IPS DF 6.9 (cell line): ENCODE measurements around the gene ENOX1.

Experiments used
- DNase-seq: peaks from one replicate; pipeline ENCODE4 v3.0.0-alpha.2; 2013; ENCODE audit warnings: low read depth, low spot score
- H3K27ac ChIP-seq: one replicate; pipeline ENCODE4 v1.5.1; 2013; ENCODE audit warnings: low read length, control low read depth
- H3K27me3 ChIP-seq: 2 replicates; pipeline ENCODE4 v1.6.1; 2013; ENCODE audit warnings: mild to moderate bottlenecking, low read length; ENCODE audit not compliant: control insufficient read depth, insufficient read depth
- H3K36me3 ChIP-seq: 2 replicates; pipeline ENCODE4 v1.6.1; 2013; ENCODE audit warnings: low read length; ENCODE audit not compliant: control insufficient read depth, insufficient read depth
- H3K4me1 ChIP-seq: 2 replicates; pipeline ENCODE4 v1.6.1; 2013; ENCODE audit warnings: low read length; ENCODE audit not compliant: control insufficient read depth, insufficient read depth
- H3K4me3 ChIP-seq: 2 replicates; pipeline ENCODE4 v1.5.1; 2013; ENCODE audit warnings: mild to moderate bottlenecking, low read length
- H3K9me3 ChIP-seq: 2 replicates; pipeline ENCODE4 v1.6.1; 2013; ENCODE audit warnings: low read length, inconsistent platforms; ENCODE audit not compliant: control insufficient read depth, insufficient read depth
- WGBS: extraction: QIAGEN DNeasy Blood & Tissue Kit; methylation state at CpG from one replicate; pipeline ENCODE4 v1.1.7; 2013; ENCODE audit warnings: mixed read lengths, missing lambda C conversion rate; ENCODE audit not compliant: insufficient read length, insufficient coverage; 5-methylcytosine and 5-hydroxymethylcytosine counted together

Gene ENOX1

GRCh38 chr13:43555667-43556066 lies 231.1 kb downstream of the ENOX1 start:
- no peaks in the 10 kb centered on the region for H3K9me3 ChIP-seq
- H3K4me3 ChIP-seq = no peak overlapping the region
- no peaks in the 10 kb centered on the region for H3K27me3 ChIP-seq
- no peaks in the 10 kb centered on the region for H3K36me3 ChIP-seq
- WGBS = no CpG with 5 or more reads among the region's 2 CpGs
- no peaks in the 10 kb centered on the region for H3K4me1 ChIP-seq
- no peak overlapping the region for H3K27ac ChIP-seq
- DNase-seq = no peak

GRCh38 chr13:43551897-43552456 lies 234.8 kb downstream of the ENOX1 start:
- H3K9me3 ChIP-seq = no peaks in the 10 kb centered on the region
- no CpG with 5 or more reads among the region's 3 CpGs for WGBS
- H3K27me3 ChIP-seq = no peaks in the 10 kb centered on the region
- no peak overlapping the region for H3K27ac ChIP-seq
- H3K36me3 ChIP-seq = no peaks in the 10 kb centered on the region
- DNase-seq = no peak
- H3K4me3 ChIP-seq = no peak overlapping the region
- no peaks in the 10 kb centered on the region for H3K4me1 ChIP-seq

GRCh38 chr13:43546816-43547215 lies 240.0 kb downstream of the ENOX1 start:
- H3K36me3 ChIP-seq = no peaks in the 10 kb centered on the region
- H3K27ac ChIP-seq = no peak overlapping the region
- no peaks in the 10 kb centered on the region for H3K9me3 ChIP-seq
- H3K4me1 ChIP-seq = no peaks in the 10 kb centered on the region
- no peak overlapping the region for H3K4me3 ChIP-seq
- H3K27me3 ChIP-seq = no peaks in the 10 kb centered on the region
- no CpG with 5 or more reads among the region's 3 CpGs for WGBS
- no peak for DNase-seq

DNA sequence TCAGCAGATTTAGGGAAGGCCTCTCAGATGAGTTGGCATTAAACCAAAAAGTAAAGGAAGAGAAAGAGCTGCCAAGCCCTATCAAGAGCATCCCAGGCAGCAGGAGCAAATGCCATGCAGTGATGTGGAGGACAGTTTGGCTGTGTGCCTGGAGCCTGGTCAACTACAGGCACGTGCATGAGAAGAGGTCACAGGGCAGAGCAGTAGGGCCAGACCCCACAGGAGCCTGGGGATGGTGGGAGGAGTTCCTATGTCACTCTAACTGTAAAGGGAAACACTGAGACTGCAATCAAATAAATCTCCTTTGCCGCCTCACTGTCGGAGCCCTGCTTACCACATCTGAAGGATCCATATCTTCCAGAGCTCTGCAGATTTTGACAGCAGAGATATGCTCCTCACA lies 240.5 kb downstream of the ENOX1 start:
- Histone ChIP-seq H3K27me3 (no peaks in the 10 kb centered on the region), H3K9me3 (no peaks in the 10 kb centered on the region), H3K4me3 (no peak overlapping the region), H3K36me3 (no peaks in the 10 kb centered on the region), H3K4me1 (no peaks in the 10 kb centered on the region), H3K27ac (no peak overlapping the region)
- no CpG with 5 or more reads among the region's 3 CpGs for WGBS
- DNase-seq = no peak

DNA sequence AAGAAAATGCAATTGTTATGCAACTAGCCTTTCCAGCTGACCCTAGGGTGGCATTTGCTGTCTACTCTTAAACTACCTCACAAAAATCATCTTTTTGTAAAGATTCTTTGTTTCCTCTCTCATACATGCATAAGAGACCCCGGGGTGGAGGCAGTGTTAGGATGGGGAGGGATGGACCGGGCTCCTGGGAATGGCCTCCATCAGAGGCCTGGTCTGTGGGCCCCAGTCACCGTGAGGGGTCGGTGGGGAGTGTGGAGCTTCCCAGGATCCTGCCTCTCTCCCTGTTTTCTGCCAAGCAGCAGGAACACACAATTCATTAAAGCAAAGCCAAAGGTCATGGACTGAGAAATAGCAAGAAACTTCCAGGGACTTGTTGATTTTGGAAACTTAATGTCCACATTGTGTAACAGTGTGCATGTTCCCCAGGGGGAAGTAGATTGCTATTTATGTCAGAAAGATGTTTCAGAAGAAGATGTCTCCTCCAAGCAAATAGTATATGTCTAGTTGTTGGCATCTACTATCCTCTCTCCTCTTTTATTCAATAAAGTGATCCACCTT lies 241.4 kb downstream of the ENOX1 start:
- no peaks in the 10 kb centered on the region for H3K27me3 ChIP-seq
- no peak overlapping the region for H3K27ac ChIP-seq
- no CpG with 5 or more reads among the region's 4 CpGs for WGBS
- H3K36me3 ChIP-seq = no peaks in the 10 kb centered on the region
- DNase-seq = no peak
- H3K4me3 ChIP-seq = no peak overlapping the region
- no peaks in the 10 kb centered on the region for H3K9me3 ChIP-seq
- no peaks in the 10 kb centered on the region for H3K4me1 ChIP-seq

GRCh38 chr13:43544631-43545030 lies 242.1 kb downstream of the ENOX1 start:
- no peak overlapping the region for H3K27ac ChIP-seq
- H3K27me3 ChIP-seq = no peaks in the 10 kb centered on the region
- WGBS = 100% methylated on average over 1 of the region's 5 CpGs
- H3K4me3 ChIP-seq = no peak overlapping the region
- H3K4me1 ChIP-seq = no peaks in the 10 kb centered on the region
- H3K36me3 ChIP-seq = no peaks in the 10 kb centered on the region
- no peaks in the 10 kb centered on the region for H3K9me3 ChIP-seq
- DNase-seq = no peak

DNA sequence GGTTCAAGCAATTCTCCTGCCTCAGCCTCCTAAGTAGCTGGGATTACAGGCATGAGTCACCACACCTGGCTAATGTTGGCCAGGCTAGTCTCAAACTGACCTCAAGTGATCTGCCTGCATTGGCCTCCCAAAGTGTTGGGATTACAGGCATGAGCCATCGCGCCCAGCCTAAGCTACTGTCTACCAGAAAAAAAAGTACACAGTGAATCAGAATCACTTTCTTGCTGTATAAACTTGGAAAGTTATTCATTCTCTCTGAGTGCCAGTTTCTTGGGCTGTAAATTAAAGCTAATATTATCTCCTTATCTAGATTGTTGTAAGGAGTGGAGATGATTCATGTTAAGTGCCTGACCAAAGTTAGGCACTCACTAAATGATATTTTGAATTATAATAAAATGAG lies 242.8 kb downstream of the ENOX1 start:
- no peaks in the 10 kb centered on the region for H3K4me1 ChIP-seq
- no peaks in the 10 kb centered on the region for H3K36me3 ChIP-seq
- no peaks in the 10 kb centered on the region for H3K27me3 ChIP-seq
- WGBS = no CpG with 5 or more reads among the region's 2 CpGs
- no peaks in the 10 kb centered on the region for H3K9me3 ChIP-seq
- H3K4me3 ChIP-seq = no peak overlapping the region
- H3K27ac ChIP-seq = no peak overlapping the region
- DNase-seq = no peak

DNA sequence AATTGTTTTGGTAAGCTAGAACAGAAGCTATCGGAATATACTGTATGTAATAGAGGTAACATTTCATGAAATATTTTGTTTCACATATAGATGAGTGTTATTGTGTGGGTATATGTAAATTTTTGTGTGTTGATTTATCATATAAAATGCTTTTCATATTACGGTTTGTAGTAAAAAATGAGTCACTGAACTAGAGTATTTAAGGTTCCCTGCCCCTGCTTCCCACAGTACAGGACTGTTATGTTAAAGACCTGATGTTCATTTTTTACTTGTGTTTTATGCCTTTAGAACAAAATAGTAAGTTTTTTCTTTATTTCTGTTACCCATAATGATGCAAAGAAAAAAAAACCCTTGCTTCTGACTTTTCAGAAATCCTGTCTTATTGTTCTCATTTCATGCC lies 243.4 kb downstream of the ENOX1 start:
- no peak for DNase-seq
- H3K36me3 ChIP-seq = no peaks in the 10 kb centered on the region
- no peaks in the 10 kb centered on the region for H3K4me1 ChIP-seq
- H3K9me3 ChIP-seq = no peaks in the 10 kb centered on the region
- 100% methylated on average over 2 of the region's 2 CpGs for WGBS
- no peaks in the 10 kb centered on the region for H3K27me3 ChIP-seq
- no peak overlapping the region for H3K27ac ChIP-seq
- H3K4me3 ChIP-seq = no peak overlapping the region

- Histone ChIP-seq H3K9me3 (no peaks in the 10 kb centered on the region), H3K36me3 (no peaks in the 10 kb centered on the region), H3K4me3 (no peak overlapping the region), H3K27me3 (no peaks in the 10 kb centered on the region), H3K27ac (no peak overlapping the region), H3K4me1 (no peaks in the 10 kb centered on the region)
- no CpG with 5 or more reads among the region's 2 CpGs for WGBS
- no peak for DNase-seq
These were observed 249.6 kb downstream of the ENOX1 start for GRCh38 chr13:43537124-43537523.

- Histone ChIP-seq H3K4me1 (no peaks in the 10 kb centered on the region), H3K9me3 (no peaks in the 10 kb centered on the region), H3K4me3 (no peak overlapping the region), H3K27me3 (no peaks in the 10 kb centered on the region), H3K27ac (no peak overlapping the region), H3K36me3 (no peaks in the 10 kb centered on the region)
- no peak for DNase-seq
These were observed 257.0 kb downstream of the ENOX1 start for GRCh38 chr13:43529796-43530195.

- no CpG with 5 or more reads among the region's 6 CpGs for WGBS
- Histone ChIP-seq H3K4me1 (no peaks in the 10 kb centered on the region), H3K27me3 (no peaks in the 10 kb centered on the region), H3K36me3 (no peaks in the 10 kb centered on the region), H3K27ac (no peak overlapping the region), H3K9me3 (no peaks in the 10 kb centered on the region), H3K4me3 (no peak overlapping the region)
- DNase-seq = no peak
These were observed 257.8 kb downstream of the ENOX1 start for GRCh38 chr13:43528992-43529391.
